DND-41 (cell line): ENCODE results near the gene LBHD2.

ENCODE experiments used
- ATAC-seq: fragments of 200-7000 bp; cut with Tn5 transposase; 3 replicates; pipeline ENCODE4 v1.9.1; 2021; ENCODE audit warnings: low read depth; ENCODE audit not compliant: insufficient read depth
- DNase-seq: peaks from one replicate; pipeline ENCODE4 v3.0.0-alpha.2; 2020
- H2AFZ ChIP-seq: 2 replicates; pipeline ENCODE4 v1.6.0; 2012; ENCODE audit warnings: low read depth, low read length
- H3K27ac ChIP-seq: 2 replicates; pipeline ENCODE4 v1.5.1; 2012; ENCODE audit warnings: low read length, inconsistent platforms
- H3K27me3 ChIP-seq: fragments of 200-600 bp; sonication (generic); 2 replicates; pipeline ENCODE4 v1.6.0; 2012; ENCODE audit warnings: low read length, mild to moderate bottlenecking, inconsistent platforms; ENCODE audit not compliant: insufficient read depth, poor library complexity
- H3K36me3 ChIP-seq: 2 replicates; pipeline ENCODE4 v1.5.1; 2012; ENCODE audit warnings: low read length, inconsistent platforms; ENCODE audit not compliant: insufficient read depth
- H3K4me1 ChIP-seq: 2 replicates; pipeline ENCODE4 v1.5.1; 2012; ENCODE audit warnings: mild to moderate bottlenecking, low read length; ENCODE audit not compliant: insufficient read depth
- H3K4me2 ChIP-seq: 2 replicates; pipeline ENCODE4 v1.6.0; 2012; ENCODE audit warnings: mild to moderate bottlenecking, moderate library complexity, low read length, inconsistent platforms; ENCODE audit not compliant: insufficient read depth
- H3K4me3 ChIP-seq, 2 experiments: fragments of 200-600 bp in 1 of 2; shearing (Covaris generic) in 1 of 2; 2 replicates each; pipeline ENCODE4 v1.5.1; 2012 to 2016; ENCODE audit warnings: inconsistent platforms in 2 of 2, low read length in 2 of 2, mild to moderate bottlenecking in 2 of 2, low read depth in 1 of 2, moderate library complexity in 1 of 2
- H3K79me2 ChIP-seq: 2 replicates; pipeline ENCODE4 v1.6.0; 2012; ENCODE audit warnings: low read length, inconsistent platforms; ENCODE audit not compliant: insufficient read depth
- H3K9ac ChIP-seq: 2 replicates; pipeline ENCODE4 v1.6.0; 2012; ENCODE audit warnings: low read depth, mild to moderate bottlenecking, inconsistent platforms, low read length, moderate library complexity
- H3K9me3 ChIP-seq: 2 replicates; pipeline ENCODE4 v1.5.1; 2012; ENCODE audit warnings: low read length, moderate library complexity, mild to moderate bottlenecking, inconsistent platforms; ENCODE audit not compliant: insufficient read depth, severe bottlenecking
- H4K20me1 ChIP-seq: 2 replicates; pipeline ENCODE4 v1.6.0; 2012; ENCODE audit warnings: low read length; ENCODE audit not compliant: insufficient read depth
- CTCF ChIP-seq: IDR thresholded peaks from 2 replicates; pipeline ENCODE4 v1.5.1; 2012; ENCODE audit warnings: borderline replicate concordance, low read length, moderate library complexity, mild to moderate bottlenecking; ENCODE audit not compliant: poor library complexity, severe bottlenecking; ENCODE audit errors: extremely low read depth
- EZH2 ChIP-seq: IDR thresholded peaks from 3 replicates; pipeline ENCODE4 v1.6.1; 2012; ENCODE audit warnings: borderline replicate concordance, low read depth, mild to moderate bottlenecking, moderate library complexity, low read length, inconsistent platforms; ENCODE audit not compliant: severe bottlenecking

Gene LBHD2

GRCh38 chr14:103109535-103110441 lies 25.8 kb downstream of the LBHD2 start:
- H3K79me2 ChIP-seq, result no peaks in the 10 kb centered on the region
- no peak for ATAC-seq
- TF ChIP-seq EZH2, result no peak
- TF ChIP-seq CTCF, result no peak
- H3K9me3 ChIP-seq, result no peaks in the 10 kb centered on the region
- 0 out of 2 replicates have a peak, but pooled peaks cover 3% of the 10 kb centered on the region for H4K20me1 ChIP-seq
- H2AFZ ChIP-seq, result no peak overlapping the region
- peaks cover 5% of the 10 kb centered on the region for H3K4me1 ChIP-seq
- no peak overlapping the region for H3K4me3 ChIP-seq
- no peak overlapping the region for H3K9ac ChIP-seq
- DNase-seq, result no peak
- H3K36me3 ChIP-seq, result no peaks in the 10 kb centered on the region
- H3K4me2 ChIP-seq, result no peak overlapping the region
- no peak overlapping the region for H3K27ac ChIP-seq
- no peaks in the 10 kb centered on the region for H3K27me3 ChIP-seq

DNA sequence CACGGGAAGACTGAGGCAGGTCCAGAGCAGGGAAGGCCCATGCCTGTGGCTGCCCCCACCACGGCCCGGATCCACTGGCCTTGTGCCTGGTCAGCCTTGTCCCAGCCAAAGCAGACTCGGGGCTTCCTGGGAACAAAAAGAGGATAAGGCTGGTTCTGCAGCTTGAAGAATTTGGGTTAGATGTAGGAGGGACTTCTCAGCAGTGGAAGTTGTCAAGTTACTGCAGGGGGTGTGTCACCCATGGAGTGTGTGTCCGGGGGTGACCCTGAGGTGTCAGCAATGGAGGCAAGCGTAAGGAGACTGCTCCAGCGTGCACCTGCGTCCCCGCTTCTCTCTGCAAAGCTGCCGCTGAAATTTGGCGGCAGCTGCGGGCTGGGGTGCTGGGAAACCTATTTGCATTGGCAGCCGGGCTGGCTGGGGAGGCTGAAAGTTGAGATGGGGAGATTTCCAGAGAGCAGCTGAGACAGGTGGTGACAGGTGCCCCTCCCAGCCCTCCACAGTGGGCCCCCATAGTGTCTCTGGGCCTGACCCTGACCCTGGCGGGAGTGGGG lies 26.7 kb downstream of the LBHD2 start:
- Histone ChIP-seq H3K4me2 (no peak overlapping the region), H3K27me3 (no peaks in the 10 kb centered on the region), H3K79me2 (no peaks in the 10 kb centered on the region), H3K9ac (no peak overlapping the region), H2AFZ (no peak overlapping the region), H3K4me1 (no peaks in the 10 kb centered on the region), H3K4me3 (no peak overlapping the region), H3K9me3 (no peaks in the 10 kb centered on the region), H4K20me1 (0 out of 2 replicates have a peak, but pooled peaks cover 3% of the 10 kb centered on the region), H3K27ac (no peak overlapping the region), H3K36me3 (no peaks in the 10 kb centered on the region)
- DNase-seq (no peak), ATAC-seq (no peak)
- TF ChIP-seq EZH2 (no peak), CTCF (no peak)

DNA sequence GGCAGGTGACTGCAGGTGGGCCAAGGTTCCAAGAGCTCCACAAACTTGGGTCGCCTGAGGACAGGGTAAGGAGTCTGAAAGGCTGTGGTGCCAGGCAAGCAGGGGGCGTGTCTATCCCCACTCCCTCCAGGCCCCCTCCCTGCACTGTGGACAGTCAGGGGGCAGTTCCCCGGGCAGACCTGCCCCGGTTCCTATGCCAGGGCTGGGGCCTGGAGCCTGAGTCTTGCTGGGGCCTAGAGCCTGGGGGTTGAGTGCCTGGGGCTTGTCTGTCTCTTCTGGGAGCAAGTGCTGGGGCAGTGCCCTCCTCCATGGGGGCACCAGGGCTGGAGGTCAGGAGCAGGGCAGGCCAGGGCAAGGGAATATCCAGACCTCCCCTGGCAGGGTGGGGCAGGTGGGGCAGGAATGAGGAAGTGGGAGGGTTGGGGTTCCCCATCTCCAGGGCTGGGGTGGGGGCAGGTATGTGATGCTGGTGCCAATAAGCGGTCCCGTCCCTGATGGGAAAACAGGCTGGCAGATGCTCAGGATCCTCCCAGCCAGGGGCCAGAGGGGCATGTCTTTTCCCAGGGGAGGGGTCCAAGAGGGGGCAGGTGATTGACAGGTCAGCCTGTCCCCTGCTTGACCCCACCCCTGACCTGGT lies 27.3 kb downstream of the LBHD2 start:
- no peak overlapping the region for H3K9ac ChIP-seq
- no peak overlapping the region for H2AFZ ChIP-seq
- H3K27me3 ChIP-seq, result no peaks in the 10 kb centered on the region
- TF ChIP-seq EZH2 (no peak), CTCF (no peak)
- H3K79me2 ChIP-seq, result no peaks in the 10 kb centered on the region
- no peak for ATAC-seq
- no peak overlapping the region for H3K4me2 ChIP-seq
- no peak overlapping the region for H3K27ac ChIP-seq
- H3K36me3 ChIP-seq, result no peaks in the 10 kb centered on the region
- 0 out of 2 replicates have a peak, but pooled peaks cover 3% of the 10 kb centered on the region for H4K20me1 ChIP-seq
- no peaks in the 10 kb centered on the region for H3K4me1 ChIP-seq
- no peak for DNase-seq
- H3K9me3 ChIP-seq, result no peaks in the 10 kb centered on the region
- no peak overlapping the region for H3K4me3 ChIP-seq
